Brain microvascular endothelial cell (primary cell): ENCODE results near the gene VWC2L.
A peak's percentile ranks its signal among the peaks of the same experiment; 100 is the strongest.

Source experiments
- DNase-seq: peaks from one replicate; pipeline ENCODE4 v3.0.0-alpha.2; 2020
- H3K27ac ChIP-seq: fragments of 250-450 bp; sonication (Bioruptor Pico); 2 replicates; pipeline ENCODE4 v1.5.1; 2020; ENCODE audit warnings: mild to moderate bottlenecking, moderate library complexity
- H3K27me3 ChIP-seq: fragments of 250-450 bp; sonication (Bioruptor Pico); replicated peaks from 2 replicates; pipeline ENCODE4 v1.5.1; 2020; ENCODE audit warnings: mild to moderate bottlenecking
- H3K36me3 ChIP-seq: fragments of 250-450 bp; sonication (Bioruptor Pico); replicated peaks from 2 replicates; pipeline ENCODE4 v1.5.1; 2020; ENCODE audit warnings: mild to moderate bottlenecking
- H3K4me3 ChIP-seq: 2 replicates; pipeline ENCODE4 v1.5.1; 2011; ENCODE audit warnings: low read depth, mild to moderate bottlenecking, control low read depth, low read length, moderate library complexity
- in situ Hi-C: cut with HindIII; loops from 2 replicates; pipeline ENCODE4 v1.10.0; 2017; ENCODE audit warnings: low sequenced_read_pairs, low pct_ligation_motif_present
- TF ChIP-seq, protein P1 (sequence below): IDR thresholded peaks from 2 replicates; pipeline ENCODE4 v1.5.1; 2011; ENCODE audit warnings: low read depth, mild to moderate bottlenecking, moderate library complexity, low read length, control low read depth, inconsistent platforms; ENCODE audit errors: missing control alignments

The VWC2L gene

DNA sequence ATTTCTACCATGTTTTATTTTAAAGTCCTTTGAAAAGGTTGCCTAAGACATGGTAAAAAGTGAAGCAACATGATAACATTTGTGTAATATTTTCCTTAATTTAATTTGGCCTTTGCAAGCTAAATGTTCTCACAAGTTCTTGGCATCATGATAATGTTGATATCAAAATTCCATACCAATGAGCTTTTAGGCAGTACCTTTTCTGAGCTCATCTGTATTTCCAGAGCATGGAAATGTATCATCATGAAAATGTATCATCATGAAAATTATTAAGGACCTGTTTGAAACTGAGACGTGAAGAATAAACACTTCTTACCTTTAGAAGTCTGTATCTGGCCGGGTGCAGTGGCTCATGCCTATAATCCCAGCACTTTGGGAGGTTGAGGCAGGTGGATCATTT is 73.8 kb downstream of the VWC2L start:
- DNase-seq, result no peak
- TF ChIP-seq, protein P1, sequence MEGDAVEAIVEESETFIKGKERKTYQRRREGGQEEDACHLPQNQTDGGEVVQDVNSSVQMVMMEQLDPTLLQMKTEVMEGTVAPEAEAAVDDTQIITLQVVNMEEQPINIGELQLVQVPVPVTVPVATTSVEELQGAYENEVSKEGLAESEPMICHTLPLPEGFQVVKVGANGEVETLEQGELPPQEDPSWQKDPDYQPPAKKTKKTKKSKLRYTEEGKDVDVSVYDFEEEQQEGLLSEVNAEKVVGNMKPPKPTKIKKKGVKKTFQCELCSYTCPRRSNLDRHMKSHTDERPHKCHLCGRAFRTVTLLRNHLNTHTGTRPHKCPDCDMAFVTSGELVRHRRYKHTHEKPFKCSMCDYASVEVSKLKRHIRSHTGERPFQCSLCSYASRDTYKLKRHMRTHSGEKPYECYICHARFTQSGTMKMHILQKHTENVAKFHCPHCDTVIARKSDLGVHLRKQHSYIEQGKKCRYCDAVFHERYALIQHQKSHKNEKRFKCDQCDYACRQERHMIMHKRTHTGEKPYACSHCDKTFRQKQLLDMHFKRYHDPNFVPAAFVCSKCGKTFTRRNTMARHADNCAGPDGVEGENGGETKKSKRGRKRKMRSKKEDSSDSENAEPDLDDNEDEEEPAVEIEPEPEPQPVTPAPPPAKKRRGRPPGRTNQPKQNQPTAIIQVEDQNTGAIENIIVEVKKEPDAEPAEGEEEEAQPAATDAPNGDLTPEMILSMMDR, result no peak
- H3K4me3 ChIP-seq, result no peak overlapping the region
- no peaks in the 10 kb centered on the region for H3K36me3 ChIP-seq
- no peak overlapping the region for H3K27ac ChIP-seq
- H3K27me3 ChIP-seq, result no peaks in the 10 kb centered on the region
- in situ Hi-C loops, result no loop called here

DNA sequence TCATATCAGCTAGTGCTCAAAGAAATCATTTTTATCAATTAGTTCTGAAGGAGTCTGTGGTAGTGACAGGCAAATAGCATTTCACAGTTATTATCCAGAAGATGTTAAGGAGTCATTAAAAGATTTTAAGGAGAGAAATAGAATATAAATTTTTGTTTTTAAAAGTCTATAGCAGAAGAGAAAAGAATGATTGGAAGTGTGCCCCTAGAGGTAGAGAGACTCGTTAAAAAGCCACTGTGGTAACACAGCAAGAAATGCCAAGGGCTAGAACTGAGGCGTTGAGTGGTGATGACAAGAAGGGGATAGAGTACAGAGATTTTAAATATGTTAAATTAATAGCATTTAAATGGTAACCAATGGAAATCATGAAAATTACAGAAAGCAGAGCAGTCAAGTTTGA is 78.3 kb downstream of the VWC2L start:
- DNase-seq, result no peak
- no peak overlapping the region for H3K27ac ChIP-seq
- H3K27me3 ChIP-seq, result no peaks in the 10 kb centered on the region
- in situ Hi-C loops, result no loop called here
- TF ChIP-seq, protein P1, result peak; percentile 17
- no peaks in the 10 kb centered on the region for H3K36me3 ChIP-seq
- H3K4me3 ChIP-seq, result no peak overlapping the region

DNA sequence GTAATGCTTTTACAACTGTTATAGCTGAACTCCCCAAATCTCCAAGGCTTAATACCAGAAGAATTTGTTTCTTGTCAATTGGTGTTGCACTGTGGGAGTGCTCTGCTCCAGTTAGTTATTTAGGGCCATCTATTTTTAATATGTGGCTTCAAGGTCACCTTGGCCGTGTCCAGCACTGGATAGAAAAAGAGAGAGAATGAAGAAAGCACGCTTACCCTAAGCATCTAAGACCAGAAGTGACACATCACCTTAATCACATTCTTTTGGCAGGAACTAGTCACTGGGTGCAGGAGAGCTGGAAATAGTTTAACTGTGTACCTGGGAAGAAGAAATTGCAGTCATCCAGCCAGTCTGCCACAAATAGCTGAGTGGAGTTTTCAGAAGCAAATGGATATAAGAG is 78.8 kb downstream of the VWC2L start:
- Histone ChIP-seq H3K4me3 (no peak overlapping the region), H3K27me3 (no peaks in the 10 kb centered on the region), H3K36me3 (no peaks in the 10 kb centered on the region), H3K27ac (no peak overlapping the region)
- no peak for DNase-seq
- in situ Hi-C loops, result no loop called here
- TF ChIP-seq, protein P1, result no peak

DNA sequence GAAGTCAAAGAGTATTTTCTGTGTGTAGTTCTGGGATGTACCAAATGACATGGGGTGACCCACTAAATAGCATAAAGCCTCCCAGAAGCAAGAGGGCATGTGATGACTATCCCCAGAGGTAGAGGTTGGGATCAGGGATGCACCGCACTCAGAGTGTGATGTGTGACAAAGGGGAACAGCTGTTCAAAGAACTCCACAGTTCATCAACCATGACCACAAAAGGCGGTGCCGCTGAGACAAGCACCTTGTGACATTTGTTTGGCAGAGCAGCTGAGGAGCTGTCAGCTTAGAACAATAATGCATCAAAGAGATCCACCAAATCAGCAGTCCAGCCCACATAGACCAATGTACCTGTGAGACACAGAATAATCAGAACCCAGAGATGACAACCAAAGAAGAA is 81.3 kb downstream of the VWC2L start:
- DNase-seq, result no peak
- H3K4me3 ChIP-seq, result no peak overlapping the region
- H3K27ac ChIP-seq, result no peak overlapping the region
- H3K27me3 ChIP-seq, result no peaks in the 10 kb centered on the region
- no peaks in the 10 kb centered on the region for H3K36me3 ChIP-seq
- in situ Hi-C loops, result no loop called here
- TF ChIP-seq, protein P1, result no peak

DNA sequence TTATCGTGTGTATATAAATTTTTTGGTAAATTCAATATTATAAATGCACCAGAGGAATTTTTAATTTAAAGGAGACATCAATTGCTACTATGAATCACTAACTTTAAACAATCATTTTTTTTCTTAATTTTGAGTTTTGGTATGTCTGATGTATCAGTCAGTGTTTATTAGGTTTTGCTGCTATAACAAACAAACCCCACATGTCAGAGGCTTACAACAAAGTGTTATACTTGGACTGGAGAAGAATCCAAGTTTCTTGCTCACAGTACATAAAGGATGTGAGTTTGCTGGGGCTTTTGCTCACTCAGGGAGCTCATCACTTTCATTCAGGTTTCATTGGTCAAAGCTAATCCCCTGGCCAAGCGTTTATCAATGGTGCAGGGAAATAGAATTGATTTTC is 81.8 kb downstream of the VWC2L start:
- no peak for DNase-seq
- TF ChIP-seq, protein P1, result no peak
- in situ Hi-C loops, result no loop called here

DNA sequence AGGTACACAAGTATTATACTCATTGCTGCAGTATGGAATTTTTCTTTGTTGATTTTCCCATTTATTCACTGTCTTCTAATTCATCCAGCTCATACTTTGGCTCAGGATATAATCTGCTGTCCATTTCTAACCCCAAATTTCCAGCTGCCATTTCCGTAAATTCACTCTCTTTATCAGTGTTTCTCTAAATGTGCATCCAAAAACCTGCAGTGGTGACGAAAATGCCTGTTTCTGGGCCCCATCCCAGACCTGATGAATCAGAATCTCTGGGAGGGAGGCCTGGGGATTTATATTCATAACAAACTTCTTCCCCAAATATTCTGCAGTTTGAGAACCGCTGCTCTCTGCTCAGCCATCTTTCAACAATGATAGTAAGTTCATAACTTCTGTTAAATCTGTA is 86.6 kb downstream of the VWC2L start:
- Histone ChIP-seq H3K27ac (no peak overlapping the region), H3K36me3 (no peaks in the 10 kb centered on the region), H3K27me3 (no peaks in the 10 kb centered on the region), H3K4me3 (no peak overlapping the region)
- in situ Hi-C loops, result no loop called here
- TF ChIP-seq, protein P1, result no peak
- no peak for DNase-seq

More for the DNA sequence above, 81.8 kb downstream of the VWC2L start:
- Histone ChIP-seq H3K36me3 (no peaks in the 10 kb centered on the region), H3K4me3 (no peak overlapping the region), H3K27ac (no peak overlapping the region), H3K27me3 (no peaks in the 10 kb centered on the region)
